GM12878 (cell line): ENCODE results near the gene MAPKAP1.

Experiments used
- CTCF ChIP-seq, 3 experiments: IDR thresholded peaks in 2 of 3; conservative IDR thresholded peaks in 1 of 3; 2 replicates each; pipeline ENCODE4 v1.5.1; 2011; ENCODE audit warnings: low read depth in 3 of 3, low read length in 3 of 3, mild to moderate bottlenecking in 3 of 3, control low read depth in 2 of 3, moderate library complexity in 2 of 3, inconsistent platforms in 1 of 3, mixed read lengths in 1 of 3; ENCODE audit not compliant: control insufficient read depth in 2 of 3, insufficient read depth in 1 of 3; ENCODE audit errors: extremely low read depth in 1 of 3
- SRF ChIP-seq, 2 experiments: IDR thresholded peaks; 2 replicates each; pipeline ENCODE4 v1.6.1; 2011; ENCODE audit warnings: low read depth in 2 of 2, low read length in 2 of 2, mild to moderate bottlenecking in 1 of 2, moderate library complexity in 1 of 2
- ZNF274 ChIP-seq: IDR thresholded peaks from one replicate; pipeline ENCODE4 v1.8.0; 2011; ENCODE audit not compliant: insufficient read length, insufficient read depth

DNA sequence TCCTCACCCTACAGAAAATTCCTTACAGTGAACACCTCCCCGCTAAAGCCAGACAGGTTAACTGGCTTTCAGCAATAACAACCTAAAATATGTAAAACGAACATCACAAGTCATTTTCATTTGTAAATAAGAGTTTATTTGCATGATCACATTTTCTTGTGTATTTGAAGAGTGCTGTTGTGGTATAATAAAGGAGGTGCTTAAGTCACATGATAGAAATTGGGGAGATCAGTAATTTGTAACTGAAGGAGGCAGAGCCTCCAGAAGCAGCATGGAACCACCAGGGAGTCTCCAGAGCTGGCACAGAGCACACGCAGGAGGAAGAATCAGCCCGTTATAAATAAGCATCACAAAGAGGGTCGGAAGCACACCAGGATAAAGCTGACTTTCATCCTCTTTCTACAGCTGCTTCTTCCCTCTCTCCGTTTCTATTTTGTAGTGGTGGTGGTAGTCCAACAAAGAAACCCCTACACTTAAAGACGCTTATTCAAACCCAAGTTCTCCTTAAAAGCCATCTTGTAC lies 210.6 kb downstream of the MAPKAP1 start:
- TF ChIP-seq CTCF (IDR thresholded peaks at IDR 0.05 in 2 of 3, conservative IDR thresholded peaks at IDR 0.05 in 1 of 3; ENCODE audit: control insufficient read depth in 2 of 3, extremely low read depth in 1 of 3, insufficient read depth in 1 of 3, low read depth in 3 of 3, low read length in 3 of 3) (no peak), ZNF274 (no peak), SRF (IDR thresholded peaks at IDR 0.05; ENCODE audit: low read depth in 2 of 2, low read length in 2 of 2) (no peak)
